PC-9 (cell line): ENCODE data around the gene INTS11.

Experiments used
- EZH2 ChIP-seq: fragments of 200-600 bp; sonication (generic); IDR thresholded peaks from 2 replicates; pipeline ENCODE4 v1.8.0; 2017; ENCODE audit warnings: antibody characterized with exemption, low read depth
- TF ChIP-seq, protein P1 (sequence below): fragments of 200-600 bp; sonication (generic); conservative IDR thresholded peaks from 2 replicates; pipeline ENCODE4 v1.6.1; 2017; ENCODE audit warnings: mixed run types, antibody characterized with exemption, mild to moderate bottlenecking, moderate library complexity

- TF ChIP-seq, protein P1, sequence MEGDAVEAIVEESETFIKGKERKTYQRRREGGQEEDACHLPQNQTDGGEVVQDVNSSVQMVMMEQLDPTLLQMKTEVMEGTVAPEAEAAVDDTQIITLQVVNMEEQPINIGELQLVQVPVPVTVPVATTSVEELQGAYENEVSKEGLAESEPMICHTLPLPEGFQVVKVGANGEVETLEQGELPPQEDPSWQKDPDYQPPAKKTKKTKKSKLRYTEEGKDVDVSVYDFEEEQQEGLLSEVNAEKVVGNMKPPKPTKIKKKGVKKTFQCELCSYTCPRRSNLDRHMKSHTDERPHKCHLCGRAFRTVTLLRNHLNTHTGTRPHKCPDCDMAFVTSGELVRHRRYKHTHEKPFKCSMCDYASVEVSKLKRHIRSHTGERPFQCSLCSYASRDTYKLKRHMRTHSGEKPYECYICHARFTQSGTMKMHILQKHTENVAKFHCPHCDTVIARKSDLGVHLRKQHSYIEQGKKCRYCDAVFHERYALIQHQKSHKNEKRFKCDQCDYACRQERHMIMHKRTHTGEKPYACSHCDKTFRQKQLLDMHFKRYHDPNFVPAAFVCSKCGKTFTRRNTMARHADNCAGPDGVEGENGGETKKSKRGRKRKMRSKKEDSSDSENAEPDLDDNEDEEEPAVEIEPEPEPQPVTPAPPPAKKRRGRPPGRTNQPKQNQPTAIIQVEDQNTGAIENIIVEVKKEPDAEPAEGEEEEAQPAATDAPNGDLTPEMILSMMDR = no peak
- no peak for TF ChIP-seq EZH2
Measured at GRCh38 chr1:1314237-1314586, 10.2 kb downstream of the INTS11 start.
